Measurements from ENCODE around the gene HDAC4. TPM values are rescaled to one million over a fixed set of nuclear protein-coding genes. Genes with fewer than 3 reads are reported as not detected.

The HDAC4 gene
- total and polyA plus RNA-seq, 12 donors = 3.7 to 40.0 (median 25.5) TPM

DNA sequence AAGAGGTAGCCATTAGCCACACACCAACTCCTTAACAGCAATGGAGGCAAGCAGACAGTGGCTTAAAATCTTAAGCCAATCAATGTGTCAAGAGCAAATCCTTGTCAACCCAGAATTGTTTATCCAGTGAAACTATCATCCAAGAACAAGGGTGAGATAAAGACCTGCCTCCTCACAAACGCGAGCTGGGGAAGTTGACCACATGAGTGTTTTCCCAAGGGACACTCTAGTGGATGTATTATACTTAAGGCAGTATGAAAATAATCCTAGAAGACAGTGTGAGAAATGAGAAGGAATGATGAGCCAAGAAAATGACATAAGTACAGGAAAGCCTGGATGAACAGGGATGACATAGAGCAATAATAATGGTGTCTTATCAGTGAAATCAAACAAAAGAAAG is 343.3 kb downstream of the HDAC4 start:
- WGBS, 2 donors = 42 to 51% methylated on average over 2 of the region's 2 CpGs

GRCh38 chr2:239056611-239057010 is 344.2 kb downstream of the HDAC4 start:
- no peak for DNase-seq
- TF ChIP-seq, protein P1, sequence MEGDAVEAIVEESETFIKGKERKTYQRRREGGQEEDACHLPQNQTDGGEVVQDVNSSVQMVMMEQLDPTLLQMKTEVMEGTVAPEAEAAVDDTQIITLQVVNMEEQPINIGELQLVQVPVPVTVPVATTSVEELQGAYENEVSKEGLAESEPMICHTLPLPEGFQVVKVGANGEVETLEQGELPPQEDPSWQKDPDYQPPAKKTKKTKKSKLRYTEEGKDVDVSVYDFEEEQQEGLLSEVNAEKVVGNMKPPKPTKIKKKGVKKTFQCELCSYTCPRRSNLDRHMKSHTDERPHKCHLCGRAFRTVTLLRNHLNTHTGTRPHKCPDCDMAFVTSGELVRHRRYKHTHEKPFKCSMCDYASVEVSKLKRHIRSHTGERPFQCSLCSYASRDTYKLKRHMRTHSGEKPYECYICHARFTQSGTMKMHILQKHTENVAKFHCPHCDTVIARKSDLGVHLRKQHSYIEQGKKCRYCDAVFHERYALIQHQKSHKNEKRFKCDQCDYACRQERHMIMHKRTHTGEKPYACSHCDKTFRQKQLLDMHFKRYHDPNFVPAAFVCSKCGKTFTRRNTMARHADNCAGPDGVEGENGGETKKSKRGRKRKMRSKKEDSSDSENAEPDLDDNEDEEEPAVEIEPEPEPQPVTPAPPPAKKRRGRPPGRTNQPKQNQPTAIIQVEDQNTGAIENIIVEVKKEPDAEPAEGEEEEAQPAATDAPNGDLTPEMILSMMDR (IDR thresholded peaks at IDR 0.05) = no peak
- H3K4me1 ChIP-seq = no peaks in the 10 kb centered on the region
- no peaks in the 10 kb centered on the region for H3K27me3 ChIP-seq
- H3K27ac ChIP-seq = no peak overlapping the region
- 96 to 98% methylated on average over 10 of the region's 10 CpGs for WGBS, 2 donors
- no peak for ATAC-seq
- intact Hi-C loops (cut with DNase I) = loop anchor here in 1 of 10 donors (10.0 kb wide), 1 partner anchor 368 kb away; no protein-coding TSS in a partner anchor
- H3K36me3 ChIP-seq = peaks cover 0 to 85% (median 26%) of the 10 kb centered on the region in 9 donors
- H3K9me3 ChIP-seq = peaks cover 0 to 26% (median 9%) of the 10 kb centered on the region in 11 donors
- H3K4me3 ChIP-seq = no peak overlapping the region

More for the DNA sequence above, 343.3 kb downstream of the HDAC4 start:
- intact Hi-C loops (cut with DNase I) = loop anchor here in 1 of 10 donors (10.0 kb wide), 1 partner anchor 367 kb away; no protein-coding TSS in a partner anchor
- no peak overlapping the region for H3K4me3 ChIP-seq
- no peaks in the 10 kb centered on the region for H3K4me1 ChIP-seq
- H3K36me3 ChIP-seq = peaks cover 0 to 85% (median 24%) of the 10 kb centered on the region in 9 donors
- ATAC-seq = no peak
- H3K27me3 ChIP-seq = no peaks in the 10 kb centered on the region
- no peak for DNase-seq
- TF ChIP-seq, protein P1 (IDR thresholded peaks at IDR 0.05) = no peak
- no peak overlapping the region for H3K27ac ChIP-seq
- H3K9me3 ChIP-seq = peaks cover 0 to 26% (median 9%) of the 10 kb centered on the region in 11 donors

DNA sequence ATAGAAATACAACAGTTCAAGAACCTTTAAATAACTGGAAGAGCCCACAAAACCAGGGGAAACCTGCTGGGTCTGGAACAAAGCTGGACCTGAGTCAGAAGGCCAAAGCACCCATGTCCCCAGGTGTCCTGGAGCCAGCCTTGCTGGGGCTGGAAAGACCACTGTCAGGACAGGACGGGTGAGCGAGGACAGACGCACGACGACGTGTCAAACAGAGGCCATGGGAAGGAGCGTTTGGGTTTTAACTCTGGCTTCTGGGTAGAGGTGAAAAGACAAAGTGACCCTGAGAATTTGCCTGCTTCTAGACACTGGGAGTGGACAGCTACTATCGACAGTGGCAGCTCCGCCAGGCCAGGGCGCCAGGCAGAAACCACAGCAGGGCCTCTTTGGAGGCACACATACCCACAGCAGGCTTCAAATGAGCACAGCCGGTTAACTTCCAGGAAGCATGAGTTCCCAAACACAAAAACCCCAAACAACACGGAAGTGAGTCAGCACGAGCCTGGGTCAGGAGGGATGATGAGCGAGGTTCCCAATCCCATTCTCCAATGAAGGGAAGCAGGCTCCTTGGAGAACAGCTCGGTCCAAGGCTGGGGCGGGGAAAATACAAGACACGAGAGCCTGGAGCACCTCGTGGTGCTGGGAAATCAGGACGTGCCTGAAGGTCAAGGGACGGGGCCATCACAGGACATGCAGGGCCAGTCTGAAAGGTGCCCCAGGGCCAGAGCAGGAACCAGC is 344.9 kb downstream of the HDAC4 start:
- Histone ChIP-seq H3K27me3 (no peaks in the 10 kb centered on the region), H3K27ac (no peak overlapping the region), H3K4me3 (no peak overlapping the region), H3K36me3 (peaks cover 0 to 85% (median 27%) of the 10 kb centered on the region in 9 donors), H3K9me3 (peaks cover 0 to 26% (median 9%) of the 10 kb centered on the region in 11 donors), H3K4me1 (no peaks in the 10 kb centered on the region)
- WGBS, 2 donors = 90 to 93% methylated on average over 20 of the region's 20 CpGs
- ATAC-seq (no peak), DNase-seq (no peak)
- TF ChIP-seq, protein P1 (IDR thresholded peaks at IDR 0.05) = no peak
- intact Hi-C loops (cut with DNase I) = loop anchor here in 1 of 10 donors (10.0 kb wide), 1 partner anchor 369 kb away; no protein-coding TSS in a partner anchor

GRCh38 chr2:239054921-239055320 is 345.9 kb downstream of the HDAC4 start:
- TF ChIP-seq, protein P1 (IDR thresholded peaks at IDR 0.05) = no peak
- Histone ChIP-seq H3K4me1 (no peaks in the 10 kb centered on the region), H3K4me3 (no peak overlapping the region), H3K27ac (no peak overlapping the region), H3K9me3 (peaks cover 0 to 26% (median 9%) of the 10 kb centered on the region in 11 donors), H3K27me3 (no peaks in the 10 kb centered on the region), H3K36me3 (peaks cover 0 to 89% (median 37%) of the 10 kb centered on the region in 9 donors)
- DNase-seq = no peak
- intact Hi-C loops (cut with DNase I) = loop anchor here in 1 of 10 donors (10.0 kb wide), 1 partner anchor 370 kb away; no protein-coding TSS in a partner anchor
- 96 to 97% methylated on average over 8 of the region's 8 CpGs for WGBS, 2 donors
- ATAC-seq = no peak
